HEK293 (cell line): ENCODE results near the gene DRAP1.
"Not testable (repeated sequence)": the region's sequence is repeated elsewhere in the genome, so short reads cannot be mapped to it uniquely, and the experiment has no call there.

Experiments
- CTCF ChIA-PET: fragments of 350-600 bp; formaldehyde crosslinking; extraction: SDS; loops from one replicate; lab custom pipeline; 2021; ENCODE audit warnings: antibody characterized with exemption; lab: Yijun Ruan, JAX
- POLR2A ChIA-PET: fragments of 300-600 bp; formaldehyde crosslinking; extraction: SDS; loops from one replicate; lab custom pipeline; 2020; ENCODE audit warnings: antibody characterized with exemption, inconsistent platforms; lab: Yijun Ruan, JAX
- H3K27ac ChIP-seq: fragments of 200-500 bp; sonication (Bioruptor generic); 2 replicates; pipeline ENCODE4 v1.5.1; 2014; ENCODE audit warnings: low read depth, low read length, control low read depth, inconsistent platforms; ENCODE audit errors: extremely low read depth
- H3K36me3 ChIP-seq, 2 experiments: fragments of 200-500 bp in 1 of 2; sonication (Bioruptor generic) in 1 of 2; 1 replicate in 1 of 2; 2 replicates in 1 of 2; pipeline ENCODE4 v1.5.1; 2014 to 2017; ENCODE audit warnings: inconsistent platforms in 2 of 2, low read length in 2 of 2; ENCODE audit not compliant: control insufficient read depth in 2 of 2, insufficient read depth in 1 of 2
- H3K4me1 ChIP-seq: fragments of 200-500 bp; sonication (Bioruptor generic); 2 replicates; pipeline ENCODE4 v1.5.1; 2014; ENCODE audit warnings: mild to moderate bottlenecking, low read length, inconsistent platforms; ENCODE audit not compliant: control insufficient read depth, insufficient read depth
- H3K4me3 ChIP-seq: 2 replicates; pipeline ENCODE4 v1.5.1; 2011; ENCODE audit warnings: low read depth, mild to moderate bottlenecking, control low read depth, low read length, moderate library complexity
- H3K9me3 ChIP-seq: fragments of 200-500 bp; sonication (Bioruptor generic); 2 replicates; pipeline ENCODE4 v1.5.1; 2014; ENCODE audit warnings: low read depth, low read length, inconsistent platforms; ENCODE audit not compliant: control insufficient read depth, insufficient read depth
- MEIS1 ChIP-seq: sonication (generic); formaldehyde crosslinking; IDR thresholded peaks from 2 replicates; pipeline ENCODE4 v1.8.1; 2022; ENCODE audit warnings: missing genetic modification reagents, mild to moderate bottlenecking, borderline replicate concordance
- MZF1 ChIP-seq: fragments of 450-650 bp; formaldehyde crosslinking; IDR thresholded peaks from 2 replicates; pipeline ENCODE4 v1.5.1; 2017; ENCODE audit warnings: missing biosample characterization, missing genetic modification characterization, borderline replicate concordance
- RBAK ChIP-seq: fragments of 450-650 bp; formaldehyde crosslinking; IDR thresholded peaks from 2 replicates; pipeline ENCODE4 v1.5.1; 2016; ENCODE audit warnings: missing biosample characterization, missing genetic modification characterization
- SCRT1 ChIP-seq: fragments of 450-650 bp; formaldehyde crosslinking; IDR thresholded peaks from 2 replicates; pipeline ENCODE4 v1.5.1; 2016; ENCODE audit warnings: missing biosample characterization, missing genetic modification characterization, borderline replicate concordance
- YY2 ChIP-seq: fragments of 450-650 bp; formaldehyde crosslinking; IDR thresholded peaks from 2 replicates; pipeline ENCODE4 v1.5.1; 2016; ENCODE audit warnings: missing biosample characterization, missing genetic modification characterization
- ZBTB1 ChIP-seq: fragments of 450-650 bp; formaldehyde crosslinking; IDR thresholded peaks from 2 replicates; pipeline ENCODE4 v1.5.1; 2016; ENCODE audit warnings: missing biosample characterization, missing genetic modification characterization
- ZEB2 ChIP-seq: fragments of 450-650 bp; formaldehyde crosslinking; IDR thresholded peaks from 2 replicates; pipeline ENCODE4 v1.5.1; 2016; ENCODE audit warnings: missing biosample characterization, missing genetic modification characterization
- ZFP3 ChIP-seq: fragments of 450-650 bp; formaldehyde crosslinking; IDR thresholded peaks from 2 replicates; pipeline ENCODE4 v1.5.1; 2016; ENCODE audit warnings: low read depth, missing biosample characterization, missing genetic modification characterization
- ZNF202 ChIP-seq: fragments of 450-650 bp; formaldehyde crosslinking; IDR thresholded peaks from 2 replicates; pipeline ENCODE4 v1.5.1; 2016; ENCODE audit warnings: missing biosample characterization, missing genetic modification characterization, borderline replicate concordance
- ZNF341 ChIP-seq: fragments of 450-650 bp; formaldehyde crosslinking; IDR thresholded peaks from 2 replicates; pipeline ENCODE4; 2016; ENCODE audit warnings: low read depth, missing biosample characterization, missing genetic modification characterization
- ZNF510 ChIP-seq: fragments of 450-650 bp; formaldehyde crosslinking; IDR thresholded peaks from 2 replicates; pipeline ENCODE4 v1.5.1; 2018; ENCODE audit warnings: mild to moderate bottlenecking, missing genetic modification characterization, missing biosample characterization; ENCODE audit not compliant: insufficient replicate concordance
- ZNF521 ChIP-seq: fragments of 450-650 bp; formaldehyde crosslinking; IDR thresholded peaks from 2 replicates; pipeline ENCODE4 v1.5.1; 2017; ENCODE audit warnings: missing biosample characterization, mild to moderate bottlenecking, missing genetic modification characterization
- ZNF555 ChIP-seq: fragments of 450-650 bp; formaldehyde crosslinking; conservative IDR thresholded peaks from 2 replicates; pipeline ENCODE4 v1.5.1; 2017; ENCODE audit warnings: missing biosample characterization, mild to moderate bottlenecking, missing genetic modification characterization, inconsistent platforms
- ZNF677 ChIP-seq: fragments of 450-650 bp; IDR thresholded peaks from 2 replicates; pipeline ENCODE4 v1.5.0; 2018; ENCODE audit warnings: missing biosample characterization, mild to moderate bottlenecking, missing genetic modification characterization, moderate library complexity
- TF ChIP-seq, protein P1 (sequence below): fragments of 450-650 bp; formaldehyde crosslinking; IDR thresholded peaks from 2 replicates; pipeline ENCODE4 v1.5.1; 2016; ENCODE audit warnings: missing biosample characterization, missing genetic modification characterization
- TF ChIP-seq, protein P2 (sequence below): fragments of 450-650 bp; formaldehyde crosslinking; IDR thresholded peaks from 2 replicates; pipeline ENCODE4; 2016; ENCODE audit warnings: missing biosample characterization, missing genetic modification characterization
- TF ChIP-seq, protein P3 (sequence below): sonication (generic); formaldehyde crosslinking; IDR thresholded peaks from 2 replicates; pipeline ENCODE4 v1.8.1; 2022; ENCODE audit warnings: mild to moderate bottlenecking, moderate library complexity, missing genetic modification reagents

The DRAP1 gene

DNA sequence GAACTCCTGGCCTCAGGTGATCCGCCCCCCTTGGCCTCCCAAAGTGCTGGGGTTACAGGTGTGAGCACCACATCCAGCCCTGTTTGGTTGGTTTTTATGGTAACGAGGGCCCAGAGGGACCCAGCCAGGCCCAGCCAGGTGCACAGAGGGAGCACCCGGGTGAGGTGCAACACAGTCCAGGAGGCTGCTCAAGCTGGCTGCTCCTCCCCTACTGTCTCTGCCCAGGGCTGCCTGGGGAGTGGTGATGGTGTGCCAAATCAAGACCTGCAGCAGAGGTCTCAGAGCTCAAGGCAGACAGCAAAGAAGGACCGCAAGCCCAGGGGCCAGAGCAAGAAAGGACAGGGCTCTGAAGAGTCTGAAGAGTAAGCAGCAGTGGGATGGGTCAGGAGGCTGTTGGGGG lies 27.4 kb downstream of the DRAP1 start (continued):
- no peak for TF ChIP-seq MEIS1 (CRISPR knock-in tag)
- TF ChIP-seq, protein P1, sequence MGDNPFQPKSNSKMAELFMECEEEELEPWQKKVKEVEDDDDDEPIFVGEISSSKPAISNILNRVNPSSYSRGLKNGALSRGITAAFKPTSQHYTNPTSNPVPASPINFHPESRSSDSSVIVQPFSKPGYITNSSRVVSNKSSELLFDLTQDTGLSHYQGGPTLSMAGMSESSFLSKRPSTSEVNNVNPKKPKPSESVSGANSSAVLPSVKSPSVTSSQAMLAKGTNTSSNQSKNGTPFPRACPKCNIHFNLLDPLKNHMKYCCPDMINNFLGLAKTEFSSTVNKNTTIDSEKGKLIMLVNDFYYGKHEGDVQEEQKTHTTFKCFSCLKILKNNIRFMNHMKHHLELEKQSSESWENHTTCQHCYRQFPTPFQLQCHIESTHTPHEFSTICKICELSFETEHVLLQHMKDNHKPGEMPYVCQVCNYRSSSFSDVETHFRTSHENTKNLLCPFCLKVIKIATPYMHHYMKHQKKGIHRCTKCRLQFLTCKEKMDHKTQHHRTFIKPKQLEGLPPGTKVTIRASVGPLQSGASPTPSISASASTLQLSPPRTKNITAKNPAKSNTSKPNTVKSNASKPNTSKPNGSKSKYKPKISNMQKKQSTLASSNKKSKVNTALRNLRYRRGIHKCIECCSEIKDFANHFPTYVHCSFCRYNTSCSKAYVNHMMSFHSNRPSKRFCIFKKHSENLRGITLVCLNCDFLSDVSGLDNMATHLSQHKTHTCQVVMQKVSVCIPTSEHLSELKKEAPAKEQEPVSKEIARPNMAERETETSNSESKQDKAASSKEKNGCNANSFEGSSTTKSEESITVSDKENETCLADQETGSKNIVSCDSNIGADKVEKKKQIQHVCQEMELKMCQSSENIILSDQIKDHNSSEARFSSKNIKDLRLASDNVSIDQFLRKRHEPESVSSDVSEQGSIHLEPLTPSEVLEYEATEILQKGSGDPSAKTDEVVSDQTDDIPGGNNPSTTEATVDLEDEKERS (tag by site-specific recombination): no peak

DNA sequence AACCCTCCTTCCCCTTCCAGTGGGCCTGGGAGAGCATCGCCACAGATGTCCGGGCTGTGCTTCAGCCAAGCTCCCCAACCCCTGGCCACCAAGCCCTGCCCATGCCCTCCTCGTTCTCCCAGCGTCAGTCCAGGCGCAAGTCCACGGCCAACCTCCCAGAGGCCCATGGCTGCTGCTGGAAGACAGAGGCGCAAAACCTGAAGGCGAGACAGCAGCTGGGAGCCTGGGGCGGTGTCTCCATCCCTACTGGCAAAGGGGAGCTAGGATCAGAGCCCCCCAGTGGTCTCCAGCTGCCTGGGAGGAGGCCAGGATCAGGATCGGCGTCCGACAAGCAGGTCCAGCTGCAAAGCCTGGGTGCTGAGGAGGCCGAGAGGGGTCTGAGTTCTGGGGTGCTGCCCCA lies 27.9 kb downstream of the DRAP1 start:
- Histone ChIP-seq H3K4me3 (no peak overlapping the region), H3K4me1 (no peaks in the 10 kb centered on the region), H3K27ac (no peak overlapping the region), H3K9me3 (no peaks in the 10 kb centered on the region), H3K36me3 (no peaks in the 10 kb centered on the region)
- POLR2A ChIA-PET: interaction anchor here (0.6 kb wide), 1 partner anchor 62 kb away, joined by 4 read pairs; no protein-coding TSS in a partner anchor
- CTCF ChIA-PET: interaction anchor here (0.7 to 1.4 kb wide), 2 partner anchors 87 to 96 kb away, joined by 3 read pairs; partner anchors contain the start of gene MUS81
- TF ChIP-seq SCRT1: no peak
- no peak for TF ChIP-seq ZNF521 (tag by site-specific recombination)
- TF ChIP-seq ZNF555 (tag by site-specific recombination): no peak
- no peak for TF ChIP-seq ZBTB1 (tag by site-specific recombination)
- no peak for TF ChIP-seq ZNF677

DNA sequence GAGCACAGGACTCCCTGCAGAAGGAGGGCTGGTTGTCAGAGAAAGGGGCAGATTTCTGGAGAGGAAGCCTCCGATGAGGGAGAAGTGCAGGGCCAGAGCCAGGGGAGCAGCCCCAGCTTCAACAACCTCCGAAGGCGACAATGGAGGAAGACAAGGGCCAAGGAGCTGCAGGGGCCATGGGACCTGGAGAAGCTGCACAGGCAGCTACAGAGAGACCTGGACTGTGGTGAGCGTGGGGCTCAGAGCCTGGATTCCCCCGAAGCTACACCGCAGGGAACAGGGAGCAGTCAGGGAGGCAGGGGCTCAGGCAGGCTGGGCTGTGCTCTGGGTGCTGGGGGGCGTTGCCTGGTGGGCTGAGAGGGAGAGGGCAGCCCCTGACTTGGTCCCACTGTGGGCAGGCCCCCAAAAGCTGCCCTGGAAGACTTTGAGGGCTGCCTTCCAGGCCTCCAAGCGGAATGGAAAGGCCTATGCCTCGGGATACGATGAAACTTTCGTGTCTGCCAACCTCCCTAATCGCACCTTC lies 28.4 kb downstream of the DRAP1 start:
- H3K4me3 ChIP-seq: no peak overlapping the region
- ChIA-PET CTCF (interaction anchor here (0.7 to 1.4 kb wide), 2 partner anchors 88 to 96 kb away, joined by 3 read pairs; partner anchors contain the start of gene MUS81), POLR2A (interaction anchor here (1.3 kb wide), 1 partner anchor 59 kb away, joined by 5 read pairs; the partner anchor contains the start of gene FIBP)
- no peaks in the 10 kb centered on the region for H3K4me1 ChIP-seq
- H3K36me3 ChIP-seq: no peaks in the 10 kb centered on the region
- TF ChIP-seq ZFP3 (tag by site-specific recombination) (no peak), MZF1 (tag by site-specific recombination) (no peak), ZNF510 (no peak), ZNF341 (tag by site-specific recombination) (no peak), YY2 (tag by site-specific recombination) (no peak), ZNF202 (no peak), RBAK (tag by site-specific recombination) (no peak), ZEB2 (tag by site-specific recombination) (no peak)
- TF ChIP-seq, protein P2, sequence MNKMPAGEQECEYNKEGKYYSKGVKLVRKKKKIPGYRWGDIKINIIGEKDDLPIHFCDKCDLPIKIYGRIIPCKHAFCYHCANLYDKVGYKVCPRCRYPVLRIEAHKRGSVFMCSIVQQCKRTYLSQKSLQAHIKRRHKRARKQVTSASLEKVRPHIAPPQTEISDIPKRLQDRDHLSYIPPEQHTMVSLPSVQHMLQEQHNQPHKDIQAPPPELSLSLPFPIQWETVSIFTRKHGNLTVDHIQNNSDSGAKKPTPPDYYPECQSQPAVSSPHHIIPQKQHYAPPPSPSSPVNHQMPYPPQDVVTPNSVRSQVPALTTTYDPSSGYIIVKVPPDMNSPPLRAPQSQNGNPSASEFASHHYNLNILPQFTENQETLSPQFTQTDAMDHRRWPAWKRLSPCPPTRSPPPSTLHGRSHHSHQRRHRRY (tag by site-specific recombination): no peak
- TF ChIP-seq, protein P3, sequence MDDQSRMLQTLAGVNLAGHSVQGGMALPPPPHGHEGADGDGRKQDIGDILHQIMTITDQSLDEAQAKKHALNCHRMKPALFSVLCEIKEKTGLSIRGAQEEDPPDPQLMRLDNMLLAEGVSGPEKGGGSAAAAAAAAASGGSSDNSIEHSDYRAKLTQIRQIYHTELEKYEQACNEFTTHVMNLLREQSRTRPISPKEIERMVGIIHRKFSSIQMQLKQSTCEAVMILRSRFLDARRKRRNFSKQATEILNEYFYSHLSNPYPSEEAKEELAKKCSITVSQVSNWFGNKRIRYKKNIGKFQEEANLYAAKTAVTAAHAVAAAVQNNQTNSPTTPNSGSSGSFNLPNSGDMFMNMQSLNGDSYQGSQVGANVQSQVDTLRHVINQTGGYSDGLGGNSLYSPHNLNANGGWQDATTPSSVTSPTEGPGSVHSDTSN: no peak
- H3K27ac ChIP-seq: no peak overlapping the region
- no peaks in the 10 kb centered on the region for H3K9me3 ChIP-seq

DNA sequence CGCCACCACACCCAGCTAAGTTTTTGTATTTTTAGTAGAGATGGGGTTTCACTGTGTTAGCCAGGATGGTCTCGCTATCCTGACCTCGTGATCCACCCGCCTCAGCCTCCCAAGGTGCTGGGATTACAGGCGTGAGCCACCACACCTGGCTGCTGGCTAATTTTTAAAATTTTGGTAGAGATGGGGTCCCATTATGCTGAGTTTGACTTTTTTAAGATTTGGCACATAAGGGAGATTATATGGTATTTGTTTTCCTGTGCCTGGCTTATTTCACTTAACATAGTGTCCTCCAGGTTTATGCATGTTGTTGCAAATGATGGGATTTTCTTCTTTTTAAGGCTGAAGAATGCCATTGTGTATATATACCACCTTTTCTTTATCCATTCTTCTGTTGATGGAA lies 31.5 kb downstream of the DRAP1 start:
- CTCF ChIA-PET, H3K27ac ChIP-seq, H3K36me3 ChIP-seq, H3K4me1 ChIP-seq, H3K9me3 ChIP-seq, H3K4me3 ChIP-seq: not testable (repeated sequence)
- POLR2A ChIA-PET: interaction anchor here (1.2 to 1.6 kb wide), 2 partner anchors 10 to 39 kb away, joined by 4 to 8 read pairs; partner anchors contain the start of gene SART1

DNA sequence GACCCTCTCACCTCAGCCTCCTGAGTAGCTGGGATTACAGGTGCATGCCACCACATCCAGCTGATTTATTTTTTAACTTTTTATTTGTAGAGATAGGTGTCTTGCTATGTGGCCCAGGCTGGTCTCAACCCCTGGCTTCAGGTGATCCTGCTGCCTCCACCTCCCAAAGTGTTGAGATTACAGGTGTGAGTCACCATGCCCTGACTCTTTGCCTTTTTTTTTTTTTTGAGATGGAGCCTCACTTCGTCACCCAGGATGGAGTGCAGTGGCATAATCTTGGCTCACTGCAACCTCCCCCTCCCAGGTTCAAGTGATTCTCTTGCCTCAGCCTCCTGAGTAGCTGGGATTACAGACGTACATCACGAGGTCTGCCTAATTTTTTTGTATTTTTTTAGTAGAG lies 32.4 kb downstream of the DRAP1 start:
- H3K4me3 ChIP-seq, H3K36me3 ChIP-seq, H3K9me3 ChIP-seq, H3K27ac ChIP-seq, H3K4me1 ChIP-seq: not testable (repeated sequence)
- POLR2A ChIA-PET: interaction anchor here (0.6 to 1.6 kb wide), 4 partner anchors 9 to 61 kb away, joined by 3 to 8 read pairs (median 3); partner anchors contain the start of genes CCDC85B and SART1
- CTCF ChIA-PET: interaction anchor here (0.6 to 2.0 kb wide), 3 partner anchors 64 to 1135 kb away, joined by 3 to 7 read pairs (median 6); partner anchors contain the start of gene FIBP
